A549 (cell line): ENCODE data around the gene IZUMO2.

Experiments
- MAZ ChIP-seq: fragments of 150-350 bp; IDR thresholded peaks from 2 replicates; pipeline ENCODE4 v1.6.1; 2014; ENCODE audit warnings: antibody characterized with exemption, low read depth, low read length, borderline replicate concordance
- POLR2AphosphoS2 ChIP-seq: conservative IDR thresholded peaks from 2 replicates; pipeline ENCODE4 v1.6.1; 2012; ENCODE audit warnings: low read length, improper control_type of control experiment, inconsistent platforms
- SMC3 ChIP-seq: fragments of >200 bp; sonication (Bioruptor Twin); formaldehyde crosslinking; IDR thresholded peaks from 3 replicates; pipeline ENCODE4 v1.6.1; 2018; ENCODE audit warnings: inconsistent platforms
- TF ChIP-seq, protein P1 (sequence below): IDR thresholded peaks from 2 replicates; pipeline ENCODE4 v1.6.1; 2012

GRCh38 chr19:50158577-50158976 lies 4.5 kb downstream of the IZUMO2 start:
- TF ChIP-seq MAZ (no peak), SMC3 (no peak), POLR2AphosphoS2 (no peak)
- TF ChIP-seq, protein P1, sequence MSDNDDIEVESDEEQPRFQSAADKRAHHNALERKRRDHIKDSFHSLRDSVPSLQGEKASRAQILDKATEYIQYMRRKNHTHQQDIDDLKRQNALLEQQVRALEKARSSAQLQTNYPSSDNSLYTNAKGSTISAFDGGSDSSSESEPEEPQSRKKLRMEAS = no peak
